H9 (cell line): Measurements from ENCODE around the gene APP. TPM values are rescaled to one million over a fixed set of nuclear protein-coding genes. Genes with fewer than 3 reads are reported as not detected.

Experiments used
- DNase-seq: peaks from one replicate; pipeline ENCODE4 v3.0.0-alpha.2; 2017
- H2AFZ ChIP-seq: one replicate; pipeline ENCODE4 v1.6.1; 2013; ENCODE audit warnings: mild to moderate bottlenecking, low read length, control low read depth, moderate library complexity
- H2AK5ac ChIP-seq: 2 replicates; pipeline ENCODE4 v1.6.1; 2013; ENCODE audit warnings: low read length, control low read depth, mixed read lengths; ENCODE audit not compliant: insufficient read length
- H2BK120ac ChIP-seq: one replicate; pipeline ENCODE4 v1.6.1; 2013; ENCODE audit warnings: low read depth, mild to moderate bottlenecking, low read length, control low read depth, inconsistent platforms; ENCODE audit not compliant: poor library complexity, severe bottlenecking
- H2BK12ac ChIP-seq: 2 replicates; pipeline ENCODE4 v1.6.1; 2013; ENCODE audit warnings: low read length, control low read depth, mixed read lengths, low read depth; ENCODE audit not compliant: insufficient read length
- H2BK15ac ChIP-seq: 2 replicates; pipeline ENCODE4 v1.6.1; 2013; ENCODE audit warnings: low read depth, low read length, control low read depth
- H2BK20ac ChIP-seq: one replicate; pipeline ENCODE4 v1.6.1; 2013; ENCODE audit warnings: low read depth, mild to moderate bottlenecking, low read length, control low read depth, inconsistent platforms; ENCODE audit not compliant: poor library complexity, severe bottlenecking
- H2BK5ac ChIP-seq: 2 replicates; pipeline ENCODE4 v1.6.1; 2013; ENCODE audit warnings: low read length, control low read depth, mixed read lengths; ENCODE audit not compliant: insufficient read length
- H3K14ac ChIP-seq: 2 replicates; pipeline ENCODE4 v1.6.1; 2013; ENCODE audit warnings: low read length, control low read depth; ENCODE audit not compliant: insufficient read depth
- H3K18ac ChIP-seq: 2 replicates; pipeline ENCODE4 v1.6.1; 2013; ENCODE audit warnings: low read depth, mild to moderate bottlenecking, mixed read lengths, low read length, control low read depth; ENCODE audit not compliant: insufficient read length
- H3K23ac ChIP-seq: 2 replicates; pipeline ENCODE4 v1.6.1; 2013; ENCODE audit warnings: low read length, control low read depth, mixed read lengths, low read depth; ENCODE audit not compliant: insufficient read length
- H3K23me2 ChIP-seq: 2 replicates; pipeline ENCODE4 v1.6.1; 2013; ENCODE audit warnings: low read depth, mild to moderate bottlenecking, mixed read lengths, low read length, control low read depth; ENCODE audit not compliant: insufficient read length, poor library complexity, severe bottlenecking
- H3K27ac ChIP-seq: 2 replicates; pipeline ENCODE4 v1.5.1; 2013; ENCODE audit warnings: low read length, control low read depth, mixed read lengths, low read depth; ENCODE audit not compliant: insufficient read length
- H3K27me3 ChIP-seq: 2 replicates; pipeline ENCODE4 v1.6.1; 2013; ENCODE audit warnings: low read length, control low read depth, inconsistent platforms; ENCODE audit not compliant: insufficient read depth
- H3K4ac ChIP-seq: 2 replicates; pipeline ENCODE4 v1.6.1; 2013; ENCODE audit warnings: low read depth, mild to moderate bottlenecking, control low read depth, inconsistent platforms, low read length, moderate library complexity
- H3K4me1 ChIP-seq: 2 replicates; pipeline ENCODE4 v1.6.1; 2013; ENCODE audit warnings: low read length, control low read depth, inconsistent platforms; ENCODE audit not compliant: insufficient read depth
- H3K4me2 ChIP-seq: 2 replicates; pipeline ENCODE4 v1.6.1; 2013; ENCODE audit warnings: low read length, control low read depth, mixed read lengths; ENCODE audit not compliant: insufficient read length, insufficient read depth
- H3K56ac ChIP-seq: 2 replicates; pipeline ENCODE4 v1.6.1; 2013; ENCODE audit warnings: low read depth, mild to moderate bottlenecking, mixed read lengths, low read length, control low read depth; ENCODE audit not compliant: insufficient read length
- H3K79me1 ChIP-seq: 2 replicates; pipeline ENCODE4 v1.6.1; 2013; ENCODE audit warnings: low read depth, mild to moderate bottlenecking, moderate library complexity, low read length, control low read depth, inconsistent platforms; ENCODE audit not compliant: insufficient read depth, poor library complexity, severe bottlenecking
- H3K79me2 ChIP-seq: 2 replicates; pipeline ENCODE4 v1.6.1; 2013; ENCODE audit warnings: low read length, control low read depth, inconsistent platforms; ENCODE audit not compliant: insufficient read depth
- H3K9ac ChIP-seq: 2 replicates; pipeline ENCODE4 v1.6.1; 2013; ENCODE audit warnings: low read length, control low read depth, mixed read lengths; ENCODE audit not compliant: insufficient read length; ENCODE audit errors: extremely low read depth
- H3K9me3 ChIP-seq: one replicate; pipeline ENCODE4 v1.6.1; 2013; ENCODE audit warnings: low read depth, low read length, inconsistent platforms; ENCODE audit not compliant: control insufficient read depth
- H3T11ph ChIP-seq: one replicate; pipeline ENCODE4 v1.6.1; 2013; ENCODE audit warnings: mild to moderate bottlenecking, low read length, control low read depth, inconsistent platforms
- H4K20me1 ChIP-seq: one replicate; pipeline ENCODE4 v1.6.1; 2013; ENCODE audit not compliant: control insufficient read depth, insufficient read length, insufficient read depth
- H4K5ac ChIP-seq: 2 replicates; pipeline ENCODE4 v1.6.1; 2013; ENCODE audit warnings: low read depth, mild to moderate bottlenecking, mixed read lengths, low read length, control low read depth; ENCODE audit not compliant: insufficient read length
- H4K8ac ChIP-seq: replicated peaks from 2 replicates; pipeline ENCODE4 v1.6.1; 2013; ENCODE audit warnings: low read length, control low read depth, mixed read lengths, low read depth; ENCODE audit not compliant: insufficient read length
- H4K91ac ChIP-seq: 2 replicates; pipeline ENCODE4 v1.6.1; 2013; ENCODE audit warnings: low read depth, mild to moderate bottlenecking, moderate library complexity, mixed read lengths, low read length, control low read depth; ENCODE audit not compliant: insufficient read length
- H3K27ac Mint-ChIP-seq, 3 experiments: 2 replicates in 2 of 3; 3 replicates in 1 of 3; pipeline ENCODE4 v1.8.0; 2020 to 2021; ENCODE audit warnings: mixed read lengths in 3 of 3, mild to moderate bottlenecking in 1 of 3, moderate library complexity in 1 of 3
- H3K27me3 Mint-ChIP-seq: 2 replicates; pipeline ENCODE4 v1.8.0; 2021; ENCODE audit warnings: low read depth, mild to moderate bottlenecking, moderate library complexity, mixed read lengths
- H3K36me3 Mint-ChIP-seq, 3 experiments: 2 replicates in 2 of 3; 3 replicates in 1 of 3; pipeline ENCODE4 v1.8.0; 2020 to 2021; ENCODE audit warnings: low read depth in 3 of 3, mixed read lengths in 3 of 3; ENCODE audit not compliant: insufficient read depth in 1 of 3
- H3K4me1 Mint-ChIP-seq, 2 experiments: 2 replicates each; pipeline ENCODE4 v1.8.0; 2020; ENCODE audit warnings: mixed read lengths in 2 of 2
- H3K4me3 Mint-ChIP-seq, 2 experiments: 2 replicates in 1 of 2; 3 replicates in 1 of 2; pipeline ENCODE4 v1.8.0; 2020 to 2021; ENCODE audit warnings: mild to moderate bottlenecking in 2 of 2, mixed read lengths in 2 of 2, moderate library complexity in 1 of 2
- H3K9me3 Mint-ChIP-seq, 2 experiments: 2 replicates in 1 of 2; 3 replicates in 1 of 2; pipeline ENCODE4 v1.8.0; 2020; ENCODE audit warnings: mild to moderate bottlenecking in 2 of 2, mixed read lengths in 2 of 2, moderate library complexity in 1 of 2
- WGBS: extraction: QIAGEN DNeasy Blood & Tissue Kit; methylation state at CpG from one replicate; pipeline ENCODE4 v1.1.7; 2013; ENCODE audit warnings: missing lambda C conversion rate, low lambda C conversion rate, mixed read lengths; ENCODE audit not compliant: insufficient read length; ENCODE audit errors: extremely low coverage; 5-methylcytosine and 5-hydroxymethylcytosine counted together
- total RNA-seq: library from RNA; stranded (reverse); gene quantifications from 2 replicates; pipeline ENCODE4 v1.2.1, GENCODE V29; 2021
- TF ChIP-seq, protein P1 (sequence below): fragments of 200-600 bp; sonication (generic); conservative IDR thresholded peaks from 3 replicates; pipeline ENCODE4 v1.8.0; 2021; ENCODE audit warnings: antibody characterized with exemption, mild to moderate bottlenecking

APP gene
- total RNA-seq, 1 experiment from 2014 or later: 380 TPM

DNA sequence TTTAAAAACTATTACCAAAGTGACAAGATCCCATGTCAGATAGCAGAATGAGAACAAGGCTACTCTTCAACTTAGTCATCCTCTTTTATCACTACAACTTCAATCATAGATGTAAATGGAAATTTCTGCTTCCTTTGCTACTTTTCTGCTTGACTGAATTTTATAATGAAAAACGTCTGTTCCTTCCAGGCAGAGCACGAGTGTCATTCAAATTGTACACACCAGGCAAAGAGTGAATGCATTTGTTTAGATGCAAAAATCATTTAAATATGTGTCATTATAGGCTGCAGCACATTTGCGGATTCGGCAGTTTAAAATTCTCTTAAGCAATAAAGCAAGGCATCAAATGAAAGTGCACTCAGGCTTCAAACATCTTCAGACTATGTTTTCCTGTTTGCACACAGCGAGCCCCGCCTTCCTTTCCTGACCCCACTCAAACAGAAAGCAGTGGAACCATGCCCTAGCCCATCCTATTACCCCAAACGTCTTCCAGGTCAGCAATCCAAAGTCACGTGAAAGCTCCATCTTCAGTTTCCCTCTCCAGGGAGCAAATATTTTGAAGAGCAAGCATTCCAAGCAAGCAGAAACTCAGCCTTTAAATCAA, 99.6 kb downstream of the APP start:
- Histone ChIP-seq H3K79me1 (peaks cover 2% of the 10 kb centered on the region), H4K5ac (no peak overlapping the region), H3K23ac (no peak overlapping the region), H3K56ac (no peak overlapping the region), H3K18ac (no peak overlapping the region), H2BK5ac (no peak overlapping the region), H3K9me3 (no peaks in the 10 kb centered on the region), H4K20me1 (no peaks in the 10 kb centered on the region), H2BK15ac (no peak overlapping the region), H2BK12ac (no peak overlapping the region), H2BK20ac (no peak overlapping the region), H3K4me1 (peaks cover 23% of the 10 kb centered on the region), H3K14ac (no peak overlapping the region), H3K4ac (no peak overlapping the region), H3K27me3 (no peaks in the 10 kb centered on the region), H4K91ac (no peak overlapping the region), H4K8ac (no peak overlapping the region), H3K4me2 (no peak overlapping the region), H3K27ac (peak overlapping the region; percentile 47), H2AFZ (no peak overlapping the region), H3K79me2 (peaks cover 34% of the 10 kb centered on the region; the same call in 1 of the 2 replicates), H2BK120ac (no peak overlapping the region), H3K23me2 (no peaks in the 10 kb centered on the region), H3T11ph (no peak overlapping the region), H2AK5ac (no peak overlapping the region), H3K9ac (no peak overlapping the region)
- TF ChIP-seq, protein P1, sequence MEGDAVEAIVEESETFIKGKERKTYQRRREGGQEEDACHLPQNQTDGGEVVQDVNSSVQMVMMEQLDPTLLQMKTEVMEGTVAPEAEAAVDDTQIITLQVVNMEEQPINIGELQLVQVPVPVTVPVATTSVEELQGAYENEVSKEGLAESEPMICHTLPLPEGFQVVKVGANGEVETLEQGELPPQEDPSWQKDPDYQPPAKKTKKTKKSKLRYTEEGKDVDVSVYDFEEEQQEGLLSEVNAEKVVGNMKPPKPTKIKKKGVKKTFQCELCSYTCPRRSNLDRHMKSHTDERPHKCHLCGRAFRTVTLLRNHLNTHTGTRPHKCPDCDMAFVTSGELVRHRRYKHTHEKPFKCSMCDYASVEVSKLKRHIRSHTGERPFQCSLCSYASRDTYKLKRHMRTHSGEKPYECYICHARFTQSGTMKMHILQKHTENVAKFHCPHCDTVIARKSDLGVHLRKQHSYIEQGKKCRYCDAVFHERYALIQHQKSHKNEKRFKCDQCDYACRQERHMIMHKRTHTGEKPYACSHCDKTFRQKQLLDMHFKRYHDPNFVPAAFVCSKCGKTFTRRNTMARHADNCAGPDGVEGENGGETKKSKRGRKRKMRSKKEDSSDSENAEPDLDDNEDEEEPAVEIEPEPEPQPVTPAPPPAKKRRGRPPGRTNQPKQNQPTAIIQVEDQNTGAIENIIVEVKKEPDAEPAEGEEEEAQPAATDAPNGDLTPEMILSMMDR: no peak
- peak overlapping the region; percentile 32 to 87 (median 65); a peak in 6 of 7 replicates for H3K27ac Mint-ChIP-seq
- no peaks in the 10 kb centered on the region for H3K27me3 Mint-ChIP-seq
- peaks cover 64 to 75% of the 10 kb centered on the region in 2 experiments for H3K4me1 Mint-ChIP-seq
- H3K4me3 Mint-ChIP-seq: no peak overlapping the region
- DNase-seq: no peak
- H3K36me3 Mint-ChIP-seq: no peaks in the 10 kb centered on the region
- no CpG with 5 or more reads among the region's 8 CpGs for WGBS
- H3K9me3 Mint-ChIP-seq: no peaks in the 10 kb centered on the region
